IMR-90 (cell line): ENCODE measurements around the gene GPC5. TPM values are rescaled to one million over a fixed set of nuclear protein-coding genes. Genes with fewer than 3 reads are reported as not detected.

ENCODE experiments used
- ATAC-seq: fragments of 200-7000 bp; cut with Tn5 transposase; 2 replicates; pipeline ENCODE4 v1.9.1; 2020; ENCODE audit warnings: low read depth, mild to moderate bottlenecking, moderate library complexity
- BruUV-seq: library from RNA; stranded (reverse); fragments of 400-500 nt; replicated peaks from 2 replicates; lab custom pipeline; 2021; lab: Mats Ljungman, UMichigan
- CTCF ChIA-PET: fragments of 300-600 bp; formaldehyde crosslinking; extraction: SDS; loops from one replicate; lab custom pipeline; 2021; ENCODE audit warnings: antibody characterized with exemption; lab: Yijun Ruan, JAX
- POLR2A ChIA-PET: fragments of 300-600 bp; sonication (Branson Sonifier 250); formaldehyde crosslinking; loops from one replicate; lab custom pipeline; 2022; ENCODE audit warnings: antibody characterized with exemption; ENCODE audit not compliant: unreplicated experiment; lab: Charles Lee
- DNase-seq: peaks from one replicate; pipeline ENCODE4 v3.0.0; 2013
- H2AFZ ChIP-seq: replicated peaks from 2 replicates; pipeline ENCODE3; 2013; ENCODE audit warnings: low read length, mild to moderate bottlenecking; ENCODE audit not compliant: poor library complexity
- H2AK5ac ChIP-seq: 2 replicates; pipeline ENCODE4 v1.6.1; 2013; ENCODE audit warnings: low read depth, low read length, inconsistent platforms
- H2AK9ac ChIP-seq: replicated peaks from 2 replicates; pipeline ENCODE3; 2013; ENCODE audit warnings: mild to moderate bottlenecking, low read depth, low read length, moderate library complexity; ENCODE audit not compliant: poor library complexity
- H2BK120ac ChIP-seq: 2 replicates; pipeline ENCODE4 v1.6.1; 2013; ENCODE audit warnings: low read depth, low read length, inconsistent platforms
- H2BK15ac ChIP-seq: 3 replicates; pipeline ENCODE4 v1.6.1; 2013; ENCODE audit warnings: low read depth, low read length, inconsistent platforms
- H2BK20ac ChIP-seq: 2 replicates; pipeline ENCODE4 v1.6.1; 2013; ENCODE audit warnings: low read depth, mild to moderate bottlenecking, inconsistent platforms, low read length, moderate library complexity
- H2BK5ac ChIP-seq: 2 replicates; pipeline ENCODE4 v1.6.1; 2013; ENCODE audit warnings: mild to moderate bottlenecking, low read depth, low read length, inconsistent platforms; ENCODE audit not compliant: poor library complexity, severe bottlenecking
- H3K14ac ChIP-seq: replicated peaks from 2 replicates; pipeline ENCODE4 v1.6.1; 2013; ENCODE audit warnings: low read depth, low read length, inconsistent platforms
- H3K18ac ChIP-seq: 2 replicates; pipeline ENCODE4 v1.6.1; 2013; ENCODE audit warnings: low read depth, low read length, control low read depth
- H3K23ac ChIP-seq: 2 replicates; pipeline ENCODE4 v1.6.1; 2013; ENCODE audit warnings: low read depth, low read length, inconsistent platforms
- H3K27ac ChIP-seq: 2 replicates; pipeline ENCODE4 v1.5.1; 2013; ENCODE audit warnings: mild to moderate bottlenecking, control low read depth, low read length; ENCODE audit not compliant: insufficient read depth
- H3K27me3 ChIP-seq: 2 replicates; pipeline ENCODE4 v1.6.1; 2013; ENCODE audit warnings: low read length; ENCODE audit not compliant: control insufficient read depth, insufficient read depth
- H3K36me3 ChIP-seq: 2 replicates; pipeline ENCODE4 v1.6.1; 2013; ENCODE audit warnings: low read length, mixed read lengths; ENCODE audit not compliant: control insufficient read depth, insufficient read depth
- H3K4ac ChIP-seq: 2 replicates; pipeline ENCODE4 v1.6.1; 2013; ENCODE audit warnings: low read depth, low read length, inconsistent platforms
- H3K4me1 ChIP-seq: 2 replicates; pipeline ENCODE4 v1.6.1; 2013; ENCODE audit warnings: low read length, mixed read lengths; ENCODE audit not compliant: control insufficient read depth, insufficient read depth
- H3K4me2 ChIP-seq: 2 replicates; pipeline ENCODE4 v1.6.1; 2013; ENCODE audit warnings: low read depth, mild to moderate bottlenecking, control low read depth, low read length, moderate library complexity
- H3K4me3 ChIP-seq: 2 replicates; pipeline ENCODE4 v1.5.1; 2013; ENCODE audit warnings: low read depth, mild to moderate bottlenecking, control low read depth, low read length, moderate library complexity; ENCODE audit not compliant: insufficient read depth
- H3K56ac ChIP-seq: 2 replicates; pipeline ENCODE4 v1.6.1; 2013; ENCODE audit warnings: low read length, inconsistent platforms; ENCODE audit not compliant: insufficient read depth; ENCODE audit errors: extremely low read depth
- H3K79me1 ChIP-seq, 2 experiments: 2 replicates each; pipeline ENCODE4 v1.6.1; 2013; ENCODE audit warnings: low read length in 2 of 2, inconsistent platforms in 1 of 2, low read depth in 1 of 2
- H3K9ac ChIP-seq: 2 replicates; pipeline ENCODE4 v1.6.1; 2013; ENCODE audit warnings: low read depth, low read length, control low read depth
- H3K9me1 ChIP-seq: 2 replicates; pipeline ENCODE4 v1.6.1; 2013; ENCODE audit warnings: low read length, inconsistent platforms; ENCODE audit not compliant: insufficient read depth
- H3K9me3 ChIP-seq: 2 replicates; pipeline ENCODE4 v1.6.1; 2013; ENCODE audit warnings: low read length; ENCODE audit not compliant: control insufficient read depth, insufficient read depth
- H4K20me1 ChIP-seq: 2 replicates; pipeline ENCODE4 v1.6.1; 2013; ENCODE audit warnings: low read length, inconsistent platforms; ENCODE audit not compliant: insufficient read depth
- H4K5ac ChIP-seq: 2 replicates; pipeline ENCODE4 v1.6.1; 2013; ENCODE audit warnings: mild to moderate bottlenecking, low read depth, low read length, control low read depth
- H4K8ac ChIP-seq, 2 experiments: 2 replicates each; pipeline ENCODE4 v1.6.1; 2013; ENCODE audit warnings: low read depth in 2 of 2, low read length in 2 of 2, control low read depth in 1 of 2, inconsistent platforms in 1 of 2
- H4K91ac ChIP-seq: 2 replicates; pipeline ENCODE4 v1.6.1; 2013; ENCODE audit warnings: low read depth, low read length, inconsistent platforms; ENCODE audit not compliant: insufficient read depth
- BHLHE40 ChIP-seq: fragments of 150-350 bp; IDR thresholded peaks from 2 replicates; pipeline ENCODE4 v1.6.1; 2016; ENCODE audit warnings: mild to moderate bottlenecking, low read depth, low read length
- CEBPB ChIP-seq: IDR thresholded peaks from 2 replicates; pipeline ENCODE4 v1.6.1; 2012; ENCODE audit warnings: low read depth, low read length, improper control_type of control experiment
- CHD1 ChIP-seq: IDR thresholded peaks from 2 replicates; pipeline ENCODE4 v1.6.1; 2012; ENCODE audit warnings: low read depth, low read length, improper control_type of control experiment
- CTCF ChIP-seq: conservative IDR thresholded peaks from 2 replicates; pipeline ENCODE4 v1.5.1; 2012; ENCODE audit warnings: mild to moderate bottlenecking, low read depth, low read length, improper control_type of control experiment
- FOS ChIP-seq: fragments of 150-350 bp; IDR thresholded peaks from 2 replicates; pipeline ENCODE4 v1.6.1; 2016; ENCODE audit warnings: low read depth, low read length
- MAFK ChIP-seq: IDR thresholded peaks from 2 replicates; pipeline ENCODE4 v1.6.1; 2012; ENCODE audit warnings: low read depth, low read length, improper control_type of control experiment
- MXI1 ChIP-seq: IDR thresholded peaks from 2 replicates; pipeline ENCODE4 v1.6.1; 2012; ENCODE audit warnings: low read depth, mild to moderate bottlenecking, low read length, moderate library complexity, borderline replicate concordance
- POLR2A ChIP-seq: IDR thresholded peaks from 2 replicates; pipeline ENCODE4 v1.6.1; 2012; ENCODE audit warnings: mild to moderate bottlenecking, low read depth, low read length
- SMC3 ChIP-seq: fragments of 150-350 bp; IDR thresholded peaks from 2 replicates; pipeline ENCODE4 v1.6.1; 2016; ENCODE audit warnings: low read depth, mild to moderate bottlenecking, antibody characterized with exemption, low read length, moderate library complexity
- WGBS, 2 experiments: methylation state at CpG; one replicate each; pipeline versions ENCODE4 v1.1.5 to v1.1.7; 2013; ENCODE audit warnings: missing lambda C conversion rate in 2 of 2; ENCODE audit not compliant: insufficient read length in 1 of 2; ENCODE audit errors: extremely low coverage in 2 of 2; 5-methylcytosine and 5-hydroxymethylcytosine counted together
- dilution Hi-C: fragments of 300-500 bp; cut with HindIII; formaldehyde crosslinking; loops from one replicate; pipeline ENCODE4 v1.14.3; 2018; ENCODE audit warnings: low sequenced_read_pairs; ENCODE audit not compliant: unreplicated experiment
- in situ Hi-C: fragments of 300-500 bp; cut with MboI; formaldehyde crosslinking; loops from 3 replicates; pipeline ENCODE4 v1.14.3; 2019; ENCODE audit warnings: low sequenced_read_pairs, inconsistent platforms, mixed read lengths
- intact Hi-C: fragments of 100-400 bp; cut with micrococcal nuclease; formaldehyde crosslinking; loops from 2 replicates; pipeline ENCODE4 v1.10.0; 2022
- polyA plus RNA-seq, 3 experiments: library from polyadenylated mRNA; depleted of rRNA; stranded (reverse); fragments of >200 nt; gene quantifications; 2 replicates each; pipeline ENCODE4 v1.2.3, GENCODE V29; 2012; ENCODE audit warnings: low replicate concordance in 1 of 3
- total RNA-seq: library from RNA; depleted of rRNA; stranded (reverse); fragments of >200 nt; gene quantifications from 2 replicates; pipeline ENCODE4 v1.2.3, GENCODE V29; 2012

GPC5 gene
- total and polyA plus RNA-seq, 2 of the 4 experiments (the other 2 are of a cell fraction): 0.94 to 1.8 TPM

GRCh38 chr13:91468301-91468700 is 69.9 kb downstream of the GPC5 start:
- no peaks in the 10 kb centered on the region for H4K20me1 ChIP-seq
- no peak overlapping the region for H4K8ac ChIP-seq
- no peak overlapping the region for H2AK9ac ChIP-seq
- no peak overlapping the region for H3K18ac ChIP-seq
- no CpG with 5 or more reads among the region's 2 CpGs for WGBS, 2 experiments
- H3K4me1 ChIP-seq: no peaks in the 10 kb centered on the region
- peak; percentile 8 for DNase-seq
- no peak overlapping the region for H3K4ac ChIP-seq
- H3K36me3 ChIP-seq: no peaks in the 10 kb centered on the region
- no peak overlapping the region for H2BK5ac ChIP-seq
- H3K56ac ChIP-seq: no peak overlapping the region
- BruUV-seq: no TSS peak
- H3K4me3 ChIP-seq: no peak overlapping the region
- no peaks in the 10 kb centered on the region for H3K9me3 ChIP-seq
- H3K4me2 ChIP-seq: no peak overlapping the region
- TF ChIP-seq CHD1: no peak
- no peak for TF ChIP-seq CTCF
- no peak for TF ChIP-seq SMC3
- TF ChIP-seq MXI1: no peak
- no peak for TF ChIP-seq POLR2A
- no peak for TF ChIP-seq BHLHE40
- no peak for TF ChIP-seq CEBPB
- TF ChIP-seq MAFK: no peak
- no peak for TF ChIP-seq FOS
- no peak overlapping the region for H2BK120ac ChIP-seq
- H3K23ac ChIP-seq: no peak overlapping the region
- H3K27ac ChIP-seq: no peak overlapping the region
- POLR2A ChIA-PET: no interaction called here
- no peak overlapping the region for H2AK5ac ChIP-seq
- no peak overlapping the region for H2AFZ ChIP-seq
- in situ Hi-C loops (no loop called here), dilution Hi-C loops (no loop called here), intact Hi-C loops (no loop called here)
- no peak overlapping the region for H3K14ac ChIP-seq
- no peaks in the 10 kb centered on the region for H3K27me3 ChIP-seq
- H2BK20ac ChIP-seq: no peak overlapping the region
- no peak overlapping the region for H4K5ac ChIP-seq
- H4K91ac ChIP-seq: no peak overlapping the region
- H2BK15ac ChIP-seq: no peak overlapping the region
- H3K79me1 ChIP-seq: no peaks in the 10 kb centered on the region
- no peak overlapping the region for H3K9ac ChIP-seq
- CTCF ChIA-PET: interaction anchor here (0.6 kb wide), 1 partner anchor 60 kb away, joined by 3 read pairs; no protein-coding TSS in a partner anchor
- no peaks in the 10 kb centered on the region for H3K9me1 ChIP-seq
- ATAC-seq: no peak
